Erythroblast (primary cell): ENCODE measurements around the gene MICAL1.

Source experiments
- GATA1 ChIP-seq: IDR thresholded peaks from 2 replicates; pipeline ENCODE4 v1.6.1; 2011; ENCODE audit warnings: low read depth, mild to moderate bottlenecking, control low read depth, low read length, moderate library complexity
- POLR2A ChIP-seq: IDR thresholded peaks from 2 replicates; pipeline ENCODE4 v1.6.1; 2011; ENCODE audit warnings: mild to moderate bottlenecking, low read length

GRCh38 chr6:109484122-109484521 lies 28.6 kb upstream of the MICAL1 start:
- no peak for TF ChIP-seq POLR2A
- TF ChIP-seq GATA1, result no peak
